HEK293 (cell line): ENCODE data around the gene MED28.

Source experiments
- CTCF ChIA-PET: fragments of 350-600 bp; formaldehyde crosslinking; extraction: SDS; loops from one replicate; lab custom pipeline; 2021; ENCODE audit warnings: antibody characterized with exemption; lab: Yijun Ruan, JAX
- POLR2A ChIA-PET: fragments of 300-600 bp; formaldehyde crosslinking; extraction: SDS; loops from one replicate; lab custom pipeline; 2020; ENCODE audit warnings: antibody characterized with exemption, inconsistent platforms; lab: Yijun Ruan, JAX
- H3K27ac ChIP-seq: fragments of 200-500 bp; sonication (Bioruptor generic); 2 replicates; pipeline ENCODE4 v1.5.1; 2014; ENCODE audit warnings: low read depth, low read length, control low read depth, inconsistent platforms; ENCODE audit errors: extremely low read depth
- H3K36me3 ChIP-seq, 2 experiments: fragments of 200-500 bp in 1 of 2; sonication (Bioruptor generic) in 1 of 2; 1 replicate in 1 of 2; 2 replicates in 1 of 2; pipeline ENCODE4 v1.5.1; 2014 to 2017; ENCODE audit warnings: inconsistent platforms in 2 of 2, low read length in 2 of 2; ENCODE audit not compliant: control insufficient read depth in 2 of 2, insufficient read depth in 1 of 2
- H3K4me1 ChIP-seq: fragments of 200-500 bp; sonication (Bioruptor generic); 2 replicates; pipeline ENCODE4 v1.5.1; 2014; ENCODE audit warnings: mild to moderate bottlenecking, low read length, inconsistent platforms; ENCODE audit not compliant: control insufficient read depth, insufficient read depth
- H3K4me3 ChIP-seq: 2 replicates; pipeline ENCODE4 v1.5.1; 2011; ENCODE audit warnings: low read depth, mild to moderate bottlenecking, control low read depth, low read length, moderate library complexity
- H3K9me3 ChIP-seq: fragments of 200-500 bp; sonication (Bioruptor generic); 2 replicates; pipeline ENCODE4 v1.5.1; 2014; ENCODE audit warnings: low read depth, low read length, inconsistent platforms; ENCODE audit not compliant: control insufficient read depth, insufficient read depth
- AEBP2 ChIP-seq: fragments of 450-650 bp; formaldehyde crosslinking; IDR thresholded peaks from 2 replicates; pipeline ENCODE4 v1.5.1; 2016; ENCODE audit warnings: missing biosample characterization, missing genetic modification characterization, borderline replicate concordance
- BCL11B ChIP-seq: fragments of 450-650 bp; formaldehyde crosslinking; IDR thresholded peaks from 2 replicates; pipeline ENCODE4 v1.5.1; 2016; ENCODE audit warnings: low read depth, missing biosample characterization, missing genetic modification characterization
- IKZF3 ChIP-seq: fragments of 450-650 bp; IDR thresholded peaks from 2 replicates; pipeline ENCODE4 v1.5.0; 2018; ENCODE audit warnings: missing biosample characterization, mild to moderate bottlenecking, missing genetic modification characterization, moderate library complexity
- KLF17 ChIP-seq: fragments of 450-650 bp; formaldehyde crosslinking; IDR thresholded peaks from 2 replicates; pipeline ENCODE4 v1.5.1; 2016; ENCODE audit warnings: missing biosample characterization, missing genetic modification characterization
- PRDM1 ChIP-seq: fragments of 450-650 bp; formaldehyde crosslinking; IDR thresholded peaks from 2 replicates; pipeline ENCODE4; 2016; ENCODE audit warnings: missing biosample characterization, missing genetic modification characterization
- SP2 ChIP-seq: fragments of 450-650 bp; formaldehyde crosslinking; IDR thresholded peaks from 2 replicates; pipeline ENCODE4 v1.5.1; 2016; ENCODE audit warnings: missing biosample characterization, missing genetic modification characterization
- TSHZ1 ChIP-seq: fragments of 450-650 bp; formaldehyde crosslinking; IDR thresholded peaks from 2 replicates; pipeline ENCODE4 v1.5.1; 2016; ENCODE audit warnings: missing biosample characterization, missing genetic modification characterization, borderline replicate concordance
- ZFP41 ChIP-seq: fragments of 450-650 bp; formaldehyde crosslinking; IDR thresholded peaks from 2 replicates; pipeline ENCODE4 v1.5.1; 2016; ENCODE audit warnings: missing biosample characterization, missing genetic modification characterization, borderline replicate concordance
- ZIC2 ChIP-seq: fragments of 450-650 bp; formaldehyde crosslinking; IDR thresholded peaks from 2 replicates; pipeline ENCODE4 v1.5.1; 2016; ENCODE audit warnings: missing biosample characterization, missing genetic modification characterization
- ZNF148 ChIP-seq: fragments of 450-650 bp; formaldehyde crosslinking; IDR thresholded peaks from 2 replicates; pipeline ENCODE4 v1.5.0; 2017; ENCODE audit warnings: missing biosample characterization, missing genetic modification characterization, borderline replicate concordance
- ZNF169 ChIP-seq: fragments of 450-650 bp; formaldehyde crosslinking; IDR thresholded peaks from 2 replicates; pipeline ENCODE4 v1.5.1; 2016; ENCODE audit warnings: missing biosample characterization, missing genetic modification characterization
- ZNF174 ChIP-seq: fragments of 450-650 bp; formaldehyde crosslinking; IDR thresholded peaks from 2 replicates; pipeline ENCODE4 v1.5.0; 2017; ENCODE audit warnings: missing biosample characterization, mild to moderate bottlenecking, missing genetic modification characterization
- ZNF404 ChIP-seq: fragments of 450-650 bp; formaldehyde crosslinking; IDR thresholded peaks from 2 replicates; pipeline ENCODE4 v1.5.1; 2017; ENCODE audit warnings: missing biosample characterization, missing genetic modification characterization
- ZNF510 ChIP-seq: fragments of 450-650 bp; formaldehyde crosslinking; IDR thresholded peaks from 2 replicates; pipeline ENCODE4 v1.5.1; 2018; ENCODE audit warnings: mild to moderate bottlenecking, missing genetic modification characterization, missing biosample characterization; ENCODE audit not compliant: insufficient replicate concordance
- ZNF548 ChIP-seq: fragments of 450-650 bp; formaldehyde crosslinking; IDR thresholded peaks from 2 replicates; pipeline ENCODE4 v1.5.1; 2016; ENCODE audit warnings: missing biosample characterization, missing genetic modification characterization
- ZNF560 ChIP-seq: fragments of 450-650 bp; formaldehyde crosslinking; IDR thresholded peaks from 2 replicates; pipeline ENCODE4 v1.5.1; 2017; ENCODE audit warnings: missing biosample characterization, missing genetic modification characterization, borderline replicate concordance
- ZNF561 ChIP-seq: fragments of 450-650 bp; IDR thresholded peaks from 2 replicates; pipeline ENCODE4 v1.5.1; 2018; ENCODE audit warnings: missing biosample characterization, missing genetic modification characterization, borderline replicate concordance
- ZNF629 ChIP-seq: fragments of 450-650 bp; formaldehyde crosslinking; IDR thresholded peaks from 2 replicates; pipeline ENCODE4 v1.5.1; 2017; ENCODE audit warnings: missing biosample characterization, missing genetic modification characterization
- ZNF677 ChIP-seq: fragments of 450-650 bp; IDR thresholded peaks from 2 replicates; pipeline ENCODE4 v1.5.0; 2018; ENCODE audit warnings: missing biosample characterization, mild to moderate bottlenecking, missing genetic modification characterization, moderate library complexity
- ZNF701 ChIP-seq: fragments of 450-650 bp; formaldehyde crosslinking; IDR thresholded peaks from 2 replicates; pipeline ENCODE4 v1.5.1; 2016; ENCODE audit warnings: missing biosample characterization, missing genetic modification characterization
- ZNF776 ChIP-seq: fragments of 450-650 bp; formaldehyde crosslinking; IDR thresholded peaks from 2 replicates; pipeline ENCODE4 v1.5.0; 2017; ENCODE audit warnings: missing biosample characterization, missing genetic modification characterization, borderline replicate concordance

The MED28 gene

GRCh38 chr4:17624821-17625220 lies 10.4 kb downstream of the MED28 start (continued):
- no peak for TF ChIP-seq AEBP2 (tag by site-specific recombination)
- TF ChIP-seq SP2 (tag by site-specific recombination) = no peak
- TF ChIP-seq BCL11B (tag by site-specific recombination) = no peak
- no peak for TF ChIP-seq ZNF561
- no peak for TF ChIP-seq ZNF174
- no peak for TF ChIP-seq ZNF169 (tag by site-specific recombination)

- POLR2A ChIA-PET = no interaction called here
Measured at GRCh38 chr4:17630228-17630627, 15.8 kb downstream of the MED28 start.

GRCh38 chr4:17633600-17633999 lies 19.2 kb downstream of the MED28 start:
- H3K4me3 ChIP-seq = no peak overlapping the region
- H3K36me3 ChIP-seq = peaks cover 3 to 84% of the 10 kb centered on the region in 2 experiments; a peak in 2 of 3 replicates
- CTCF ChIA-PET = no interaction called here

More at GRCh38 chr4:17630228-17630627, 15.8 kb downstream of the MED28 start:
- Histone ChIP-seq H3K36me3 (peaks cover 12 to 98% of the 10 kb centered on the region in 2 experiments; a peak in 2 of 3 replicates), H3K9me3 (no peaks in the 10 kb centered on the region), H3K4me3 (no peak overlapping the region), H3K4me1 (no peaks in the 10 kb centered on the region), H3K27ac (no peak overlapping the region)
- CTCF ChIA-PET = no interaction called here
- TF ChIP-seq ZNF510 (tag by site-specific recombination) (no peak), ZNF560 (no peak), KLF17 (tag by site-specific recombination) (no peak), ZNF776 (tag by site-specific recombination) (no peak)

More at GRCh38 chr4:17633600-17633999, 19.2 kb downstream of the MED28 start:
- H3K4me1 ChIP-seq = no peaks in the 10 kb centered on the region
- no peak overlapping the region for H3K27ac ChIP-seq
- TF ChIP-seq ZNF677 (tag by site-specific recombination) (no peak), ZNF404 (tag by site-specific recombination) (no peak), PRDM1 (tag by site-specific recombination) (no peak), ZNF629 (no peak), ZNF776 (tag by site-specific recombination) (no peak), ZNF148 (no peak), ZNF701 (tag by site-specific recombination) (no peak), ZNF548 (tag by site-specific recombination) (no peak), ZFP41 (no peak), ZIC2 (no peak), TSHZ1 (no peak), IKZF3 (tag by site-specific recombination) (no peak)
- H3K9me3 ChIP-seq = no peaks in the 10 kb centered on the region
- POLR2A ChIA-PET = no interaction called here
